ENCODE data around the gene GPR78. TPM values are rescaled to one million over a fixed set of nuclear protein-coding genes. Genes with fewer than 3 reads are reported as not detected.

The GPR78 gene
- polyA plus RNA-seq, 2 donors: 4.7 to 8.9 TPM

DNA sequence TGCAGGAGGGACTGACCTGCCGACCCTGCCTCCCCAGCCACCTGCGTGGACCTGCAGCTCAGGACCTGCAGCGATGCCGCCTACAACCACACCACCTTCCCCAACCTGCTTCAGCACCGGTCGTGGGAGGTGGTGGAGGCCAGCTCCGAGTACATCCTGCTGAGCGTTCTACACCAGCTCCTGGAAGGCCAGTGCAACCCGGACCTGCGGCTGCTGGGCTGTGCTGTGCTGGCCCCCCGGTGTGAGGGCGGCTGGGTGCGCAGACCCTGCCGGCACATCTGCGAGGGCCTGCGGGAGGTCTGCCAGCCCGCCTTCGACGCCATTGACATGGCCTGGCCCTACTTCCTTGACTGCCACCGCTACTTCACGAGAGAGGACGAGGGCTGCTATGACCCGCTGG lies 20.9 kb downstream of the GPR78 start:
- no peaks in the 10 kb centered on the region for H3K4me1 ChIP-seq (ENCODE audit: control insufficient read depth in 2 of 2, insufficient read depth in 2 of 2, low read length in 1 of 2)
- H3K9me3 ChIP-seq (ENCODE audit: control insufficient read depth in 2 of 2, insufficient read depth in 1 of 2, low read depth in 1 of 2, low read length in 1 of 2): no peaks in the 10 kb centered on the region
- no peaks in the 10 kb centered on the region for H3K36me3 ChIP-seq (ENCODE audit: control insufficient read depth in 2 of 2, insufficient read depth in 2 of 2, low read length in 1 of 2)
- H3K27ac ChIP-seq (ENCODE audit: low read depth in 2 of 2, low read length in 1 of 2): no peak overlapping the region
- H3K27me3 ChIP-seq (ENCODE audit: control insufficient read depth in 1 of 2, insufficient read depth in 2 of 2, low read length in 2 of 2): no peaks in the 10 kb centered on the region
- 88 to 91% methylated on average over 23 of the region's 23 CpGs for WGBS, 2 donors
- H3K4me3 ChIP-seq (ENCODE audit: low read depth in 1 of 2, low read length in 2 of 2): no peak overlapping the region

- H3K36me3 ChIP-seq (ENCODE audit: control insufficient read depth in 2 of 2, insufficient read depth in 2 of 2, low read length in 1 of 2): no peaks in the 10 kb centered on the region
- no peaks in the 10 kb centered on the region for H3K4me1 ChIP-seq (ENCODE audit: control insufficient read depth in 2 of 2, insufficient read depth in 2 of 2, low read length in 1 of 2)
- 76% methylated on average over 10 of the region's 10 CpGs for WGBS, 2 donors
- H3K27me3 ChIP-seq (ENCODE audit: control insufficient read depth in 1 of 2, insufficient read depth in 2 of 2, low read length in 2 of 2): no peaks in the 10 kb centered on the region
- no peak overlapping the region for H3K4me3 ChIP-seq (ENCODE audit: low read depth in 1 of 2, low read length in 2 of 2)
- H3K9me3 ChIP-seq (ENCODE audit: control insufficient read depth in 2 of 2, insufficient read depth in 1 of 2, low read depth in 1 of 2, low read length in 1 of 2): no peaks in the 10 kb centered on the region
- H3K27ac ChIP-seq (ENCODE audit: low read depth in 2 of 2, low read length in 1 of 2): no peak overlapping the region
Measured at GRCh38 chr4:8601556-8601955, 21.4 kb downstream of the GPR78 start.

DNA sequence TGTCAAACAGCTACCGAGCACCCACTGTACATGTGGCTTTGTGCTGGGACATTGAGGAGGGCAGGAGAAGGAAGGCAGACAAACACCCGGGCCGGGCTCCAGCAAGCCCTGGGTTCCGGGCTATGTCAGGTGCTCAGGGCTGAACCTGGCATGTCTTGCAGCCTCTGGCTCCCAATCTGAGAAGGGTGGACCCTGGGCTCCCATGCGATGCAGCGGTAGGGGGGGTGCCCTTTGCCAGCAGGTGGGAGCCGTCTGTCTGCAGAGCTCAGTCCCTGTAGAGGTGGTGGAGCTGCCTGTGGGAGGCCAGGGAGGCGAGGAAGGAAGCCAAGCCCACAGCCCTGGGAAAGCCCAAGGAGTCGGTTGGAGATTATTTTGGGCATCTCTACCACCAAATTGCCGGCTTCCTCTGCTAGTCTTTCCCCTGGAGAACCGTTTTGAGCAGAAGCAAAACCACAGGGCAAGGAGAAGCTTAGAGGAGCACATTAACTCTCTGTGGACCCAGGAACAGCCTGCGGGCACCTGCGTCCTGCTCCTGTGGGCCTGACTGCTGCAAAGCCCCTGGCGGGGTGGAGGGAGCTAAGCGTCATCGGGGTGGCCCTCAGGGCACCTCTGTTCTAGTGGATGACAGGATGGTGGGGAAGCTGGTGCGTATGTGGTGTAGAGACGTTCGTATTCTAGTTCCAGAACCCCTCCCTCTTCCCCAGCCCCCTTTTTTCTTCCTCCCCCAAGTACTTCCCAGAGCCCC lies 22.7 kb downstream of the GPR78 start:
- no peak overlapping the region for H3K27ac ChIP-seq (ENCODE audit: low read depth in 2 of 2, low read length in 1 of 2)
- no peaks in the 10 kb centered on the region for H3K9me3 ChIP-seq (ENCODE audit: control insufficient read depth in 2 of 2, insufficient read depth in 1 of 2, low read depth in 1 of 2, low read length in 1 of 2)
- no peak overlapping the region for H3K4me3 ChIP-seq (ENCODE audit: low read depth in 1 of 2, low read length in 2 of 2)
- H3K36me3 ChIP-seq (ENCODE audit: control insufficient read depth in 2 of 2, insufficient read depth in 2 of 2, low read length in 1 of 2): no peaks in the 10 kb centered on the region
- no peaks in the 10 kb centered on the region for H3K4me1 ChIP-seq (ENCODE audit: control insufficient read depth in 2 of 2, insufficient read depth in 2 of 2, low read length in 1 of 2)
- 62 to 63% methylated on average over 19 of the region's 19 CpGs for WGBS, 2 donors
- no peaks in the 10 kb centered on the region for H3K27me3 ChIP-seq (ENCODE audit: control insufficient read depth in 1 of 2, insufficient read depth in 2 of 2, low read length in 2 of 2)

- Histone ChIP-seq H3K27ac (ENCODE audit: low read depth in 2 of 2, low read length in 1 of 2) (no peak overlapping the region), H3K4me1 (ENCODE audit: control insufficient read depth in 2 of 2, insufficient read depth in 2 of 2, low read length in 1 of 2) (no peaks in the 10 kb centered on the region), H3K9me3 (ENCODE audit: control insufficient read depth in 2 of 2, insufficient read depth in 1 of 2, low read depth in 1 of 2, low read length in 1 of 2) (no peaks in the 10 kb centered on the region), H3K27me3 (ENCODE audit: control insufficient read depth in 1 of 2, insufficient read depth in 2 of 2, low read length in 2 of 2) (no peaks in the 10 kb centered on the region), H3K4me3 (ENCODE audit: low read depth in 1 of 2, low read length in 2 of 2) (no peak overlapping the region), H3K36me3 (ENCODE audit: control insufficient read depth in 2 of 2, insufficient read depth in 2 of 2, low read length in 1 of 2) (no peaks in the 10 kb centered on the region)
- WGBS, 2 donors: 81 to 82% methylated on average over 22 of the region's 22 CpGs
Measured at GRCh38 chr4:8603931-8604330, 23.7 kb downstream of the GPR78 start.

DNA sequence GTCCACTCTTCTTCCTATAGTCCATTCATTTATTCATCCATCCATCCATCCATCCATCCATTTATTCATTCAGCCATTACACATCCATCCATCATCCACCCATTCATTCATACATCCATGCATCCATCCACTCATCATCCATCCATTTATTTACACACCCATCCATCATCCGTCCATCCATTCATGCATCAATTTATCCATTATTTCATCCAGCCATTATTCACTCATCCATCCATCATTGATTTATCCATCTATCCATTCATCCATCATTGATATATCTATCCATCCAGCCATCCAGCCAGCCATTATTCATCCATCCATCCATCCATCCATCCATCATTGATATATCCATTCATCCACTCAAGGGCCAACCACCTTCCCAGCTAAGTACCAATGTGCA lies 25.1 kb downstream of the GPR78 start:
- no peak overlapping the region for H3K4me3 ChIP-seq (ENCODE audit: low read depth in 1 of 2, low read length in 2 of 2)
- H3K4me1 ChIP-seq (ENCODE audit: control insufficient read depth in 2 of 2, insufficient read depth in 2 of 2, low read length in 1 of 2): no peaks in the 10 kb centered on the region
- no peaks in the 10 kb centered on the region for H3K36me3 ChIP-seq (ENCODE audit: control insufficient read depth in 2 of 2, insufficient read depth in 2 of 2, low read length in 1 of 2)
- no peaks in the 10 kb centered on the region for H3K27me3 ChIP-seq (ENCODE audit: control insufficient read depth in 1 of 2, insufficient read depth in 2 of 2, low read length in 2 of 2)
- no peaks in the 10 kb centered on the region for H3K9me3 ChIP-seq (ENCODE audit: control insufficient read depth in 2 of 2, insufficient read depth in 1 of 2, low read depth in 1 of 2, low read length in 1 of 2)
- WGBS, 2 donors: 80 to 96% methylated on average over 1 of the region's 1 CpG
- H3K27ac ChIP-seq (ENCODE audit: low read depth in 2 of 2, low read length in 1 of 2): no peak overlapping the region

DNA sequence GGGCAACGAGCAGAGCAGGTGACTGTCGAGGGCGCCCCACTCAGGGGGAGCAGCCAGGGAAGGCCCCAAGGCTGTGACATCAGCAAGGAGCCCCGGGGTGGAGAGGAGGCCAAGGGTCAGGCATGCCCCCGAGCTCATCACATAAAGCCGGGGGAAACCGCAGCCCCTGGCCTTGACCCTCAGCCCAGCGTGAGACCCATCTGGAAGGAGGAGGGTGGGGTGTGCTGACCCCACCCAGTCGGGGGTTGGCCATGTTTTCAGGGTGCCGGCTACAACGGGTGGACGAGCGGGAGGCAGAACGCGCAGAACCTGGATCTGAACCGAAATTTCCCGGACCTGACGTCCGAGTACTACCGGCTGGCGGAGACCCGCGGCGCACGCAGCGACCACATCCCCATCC lies 26.3 kb downstream of the GPR78 start:
- Histone ChIP-seq H3K27me3 (ENCODE audit: control insufficient read depth in 1 of 2, insufficient read depth in 2 of 2, low read length in 2 of 2) (no peaks in the 10 kb centered on the region), H3K4me3 (ENCODE audit: low read depth in 1 of 2, low read length in 2 of 2) (no peak overlapping the region), H3K27ac (ENCODE audit: low read depth in 2 of 2, low read length in 1 of 2) (no peak overlapping the region), H3K4me1 (ENCODE audit: control insufficient read depth in 2 of 2, insufficient read depth in 2 of 2, low read length in 1 of 2) (no peaks in the 10 kb centered on the region), H3K36me3 (ENCODE audit: control insufficient read depth in 2 of 2, insufficient read depth in 2 of 2, low read length in 1 of 2) (no peaks in the 10 kb centered on the region), H3K9me3 (ENCODE audit: control insufficient read depth in 2 of 2, insufficient read depth in 1 of 2, low read depth in 1 of 2, low read length in 1 of 2) (no peaks in the 10 kb centered on the region)
- 83% methylated on average over 26 of the region's 26 CpGs for WGBS, 2 donors

DNA sequence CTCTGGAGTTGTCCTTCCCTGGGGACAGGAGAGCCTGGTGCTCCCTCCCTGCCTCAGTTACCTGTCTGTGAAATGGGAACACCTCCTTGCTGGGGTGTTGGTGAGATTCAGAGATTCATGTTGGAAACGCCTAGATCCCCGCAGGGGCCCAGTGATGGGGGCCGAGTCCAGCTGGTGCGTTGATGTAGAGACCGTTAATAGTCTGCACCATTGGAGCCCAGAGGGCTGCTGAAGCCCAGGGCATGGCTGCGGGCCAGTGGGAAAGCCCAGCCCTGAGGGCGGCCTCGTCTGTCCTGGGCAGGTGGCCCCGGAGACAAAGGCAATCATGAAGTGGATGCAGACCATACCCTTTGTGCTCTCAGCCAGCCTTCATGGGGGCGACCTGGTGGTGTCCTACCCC lies 26.8 kb downstream of the GPR78 start:
- Histone ChIP-seq H3K27ac (ENCODE audit: low read depth in 2 of 2, low read length in 1 of 2) (no peak overlapping the region), H3K9me3 (ENCODE audit: control insufficient read depth in 2 of 2, insufficient read depth in 1 of 2, low read depth in 1 of 2, low read length in 1 of 2) (no peaks in the 10 kb centered on the region), H3K4me3 (ENCODE audit: low read depth in 1 of 2, low read length in 2 of 2) (no peak overlapping the region), H3K36me3 (ENCODE audit: control insufficient read depth in 2 of 2, insufficient read depth in 2 of 2, low read length in 1 of 2) (no peaks in the 10 kb centered on the region), H3K27me3 (ENCODE audit: control insufficient read depth in 1 of 2, insufficient read depth in 2 of 2, low read length in 2 of 2) (no peaks in the 10 kb centered on the region), H3K4me1 (ENCODE audit: control insufficient read depth in 2 of 2, insufficient read depth in 2 of 2, low read length in 1 of 2) (peaks cover 0 to 3% of the 10 kb centered on the region in 2 donors)
- WGBS, 2 donors: 65 to 69% methylated on average over 10 of the region's 10 CpGs

GRCh38 chr4:8607603-8608481 lies 27.6 kb downstream of the GPR78 start:
- no peaks in the 10 kb centered on the region for H3K27me3 ChIP-seq (ENCODE audit: control insufficient read depth in 1 of 2, insufficient read depth in 2 of 2, low read length in 2 of 2)
- H3K4me3 ChIP-seq (ENCODE audit: low read depth in 1 of 2, low read length in 2 of 2): no peak overlapping the region
- no peaks in the 10 kb centered on the region for H3K36me3 ChIP-seq (ENCODE audit: control insufficient read depth in 2 of 2, insufficient read depth in 2 of 2, low read length in 1 of 2)
- no peak overlapping the region for H3K27ac ChIP-seq (ENCODE audit: low read depth in 2 of 2, low read length in 1 of 2)
- WGBS, 2 donors: 16 to 17% methylated on average over 39 to 42 of the region's 42 CpGs
- H3K9me3 ChIP-seq (ENCODE audit: control insufficient read depth in 2 of 2, insufficient read depth in 1 of 2, low read depth in 1 of 2, low read length in 1 of 2): no peaks in the 10 kb centered on the region
- peaks cover 0 to 4% of the 10 kb centered on the region in 2 donors for H3K4me1 ChIP-seq (ENCODE audit: control insufficient read depth in 2 of 2, insufficient read depth in 2 of 2, low read length in 1 of 2)

GRCh38 chr4:8608714-8609391 lies 28.7 kb downstream of the GPR78 start:
- Histone ChIP-seq H3K4me3 (ENCODE audit: low read depth in 1 of 2, low read length in 2 of 2) (no peak overlapping the region), H3K4me1 (ENCODE audit: control insufficient read depth in 2 of 2, insufficient read depth in 2 of 2, low read length in 1 of 2) (peaks cover 0 to 4% of the 10 kb centered on the region in 2 donors), H3K36me3 (ENCODE audit: control insufficient read depth in 2 of 2, insufficient read depth in 2 of 2, low read length in 1 of 2) (no peaks in the 10 kb centered on the region), H3K9me3 (ENCODE audit: control insufficient read depth in 2 of 2, insufficient read depth in 1 of 2, low read depth in 1 of 2, low read length in 1 of 2) (no peaks in the 10 kb centered on the region), H3K27ac (ENCODE audit: low read depth in 2 of 2, low read length in 1 of 2) (no peak overlapping the region), H3K27me3 (ENCODE audit: control insufficient read depth in 1 of 2, insufficient read depth in 2 of 2, low read length in 2 of 2) (no peaks in the 10 kb centered on the region)
- WGBS, 2 donors: 52 to 70% methylated on average over 3 to 5 of the region's 5 CpGs
